NT2/D1 (cell line): ENCODE results near the gene INPP4B.

ENCODE experiments used
- SUZ12 ChIP-seq: IDR thresholded peaks from 2 replicates; pipeline ENCODE4 v1.6.1; 2011; ENCODE audit not compliant: insufficient read length, insufficient read depth; ENCODE audit errors: extremely low read depth
- YY1 ChIP-seq: IDR thresholded peaks from 2 replicates; pipeline ENCODE4 v1.6.1; 2011; ENCODE audit not compliant: insufficient read length, insufficient read depth

- TF ChIP-seq YY1: no peak
- no peak for TF ChIP-seq SUZ12
These were observed 12.3 kb upstream of the INPP4B start for GRCh38 chr4:142858446-142858845.
